Right atrium auricular region (tissue), 2 donors: ENCODE data around the gene CARS2. TPM values are rescaled to one million over a fixed set of nuclear protein-coding genes. Genes with fewer than 3 reads are reported as not detected.

ENCODE experiments used
- DNase-seq: peaks from one replicate; pipeline ENCODE4 v3.0.0-alpha.2; 2019; ENCODE audit warnings: low spot score
- H3K27ac ChIP-seq, 2 donors: fragments of 200-600 bp; sonication (generic); 1 replicate in 1 of 2; 2 replicates in 1 of 2; pipeline ENCODE4 v1.5.1; 2016 to 2019
- H3K27me3 ChIP-seq, 2 donors: fragments of 200-600 bp; sonication (generic); one replicate each; pipeline versions ENCODE4 v1.5.1 to v1.6.0; 2017 to 2019
- H3K36me3 ChIP-seq: fragments of 200-600 bp; sonication (generic); one replicate; pipeline ENCODE4 v1.5.1; 2016
- H3K4me1 ChIP-seq, 2 donors: fragments of 200-600 bp; sonication (generic); one replicate each; pipeline versions ENCODE4 v1.5.1 to v1.6.0; 2017 to 2019
- H3K4me3 ChIP-seq, 2 donors: fragments of 200-600 bp; sonication (generic); 1 replicate in 1 of 2; 2 replicates in 1 of 2; pipeline ENCODE4 v1.5.1; 2017 to 2019; ENCODE audit warnings: mild to moderate bottlenecking in 1 of 2, moderate library complexity in 1 of 2
- H3K9me3 ChIP-seq, 2 donors: fragments of 200-600 bp; sonication (generic); one replicate each; pipeline ENCODE4 v1.5.1; 2019
- CTCF ChIP-seq, 2 donors: fragments of 200-600 bp; sonication (generic); IDR thresholded peaks; one replicate each; pipeline ENCODE4 v1.5.1; 2019; ENCODE audit warnings: antibody characterized with exemption in 2 of 2
- total RNA-seq, 2 donors: library from RNA; depleted of rRNA; stranded (reverse); fragments of >200 nt; gene quantifications; one replicate each; pipeline ENCODE4 v1.1.0, GENCODE V29; 2016

The CARS2 gene
- 10 to 100 TPM; 28.5 to 30.7 TPM for total RNA-seq

- peak within 1 kb of the TSS; percentile 58 to 68 for H3K4me3 ChIP-seq
- H3K36me3 ChIP-seq: no peaks in the 10 kb centered on the region
- H3K4me1 ChIP-seq: peaks cover 0 to 30% of the 10 kb centered on the region in 2 donors
- DNase-seq: peak; percentile 96
- H3K27me3 ChIP-seq: no peaks in the 10 kb centered on the region
- TF ChIP-seq CTCF (IDR thresholded peaks at IDR 0.05): peak in 1 of 2 donors; percentile 23
- H3K9me3 ChIP-seq: no peaks in the 10 kb centered on the region
- peak within 1 kb of the TSS; percentile 68 to 79 for H3K27ac ChIP-seq
Measured at GRCh38 chr13:110705826-110706569, at the start of gene CARS2. CARS2 (minus strand) TSS chr13:110706116; CDS start chr13:110706093, 23 bp downstream.

- Histone ChIP-seq H3K36me3 (no peaks in the 10 kb centered on the region), H3K27me3 (no peaks in the 10 kb centered on the region), H3K4me3 (no peak overlapping the region), H3K27ac (no peak overlapping the region), H3K9me3 (no peaks in the 10 kb centered on the region), H3K4me1 (no peaks in the 10 kb centered on the region)
- no peak for DNase-seq
- no peak for TF ChIP-seq CTCF (IDR thresholded peaks at IDR 0.05)
Measured at GRCh38 chr13:110748271-110748670, 42.4 kb upstream of the CARS2 start.

GRCh38 chr13:110746438-110746837, 40.5 kb upstream of the CARS2 start:
- Histone ChIP-seq H3K4me3 (no peak overlapping the region), H3K4me1 (no peaks in the 10 kb centered on the region), H3K36me3 (no peaks in the 10 kb centered on the region), H3K9me3 (no peaks in the 10 kb centered on the region), H3K27me3 (no peaks in the 10 kb centered on the region), H3K27ac (no peak overlapping the region)
- DNase-seq: no peak
- TF ChIP-seq CTCF (IDR thresholded peaks at IDR 0.05): no peak

GRCh38 chr13:110743687-110744086, 37.8 kb upstream of the CARS2 start:
- H3K9me3 ChIP-seq: no peaks in the 10 kb centered on the region
- H3K36me3 ChIP-seq: no peaks in the 10 kb centered on the region
- no peak for DNase-seq
- H3K4me1 ChIP-seq: no peaks in the 10 kb centered on the region
- H3K27me3 ChIP-seq: no peaks in the 10 kb centered on the region
- TF ChIP-seq CTCF (IDR thresholded peaks at IDR 0.05): no peak
- no peak overlapping the region for H3K27ac ChIP-seq
- H3K4me3 ChIP-seq: no peak overlapping the region

- no peaks in the 10 kb centered on the region for H3K36me3 ChIP-seq
- H3K4me1 ChIP-seq: no peaks in the 10 kb centered on the region
- DNase-seq: no peak
- no peaks in the 10 kb centered on the region for H3K9me3 ChIP-seq
- H3K27ac ChIP-seq: no peak overlapping the region
- no peak overlapping the region for H3K4me3 ChIP-seq
- H3K27me3 ChIP-seq: no peaks in the 10 kb centered on the region
- TF ChIP-seq CTCF (IDR thresholded peaks at IDR 0.05): no peak
Measured at GRCh38 chr13:110737555-110737954, 31.6 kb upstream of the CARS2 start.

GRCh38 chr13:110734561-110734960, 28.6 kb upstream of the CARS2 start:
- Histone ChIP-seq H3K36me3 (no peaks in the 10 kb centered on the region), H3K4me3 (no peak overlapping the region), H3K4me1 (no peaks in the 10 kb centered on the region), H3K9me3 (no peaks in the 10 kb centered on the region), H3K27me3 (no peaks in the 10 kb centered on the region), H3K27ac (no peak overlapping the region)
- TF ChIP-seq CTCF (IDR thresholded peaks at IDR 0.05): no peak
- no peak for DNase-seq
